ENCODE measurements around the gene CGB8. TPM values are rescaled to one million over a fixed set of nuclear protein-coding genes. Genes with fewer than 3 reads are reported as not detected.

The CGB8 gene
- polyA plus RNA-seq, 1 donor (not counting 4 experiments of a cell fraction or from before 2014, with no cell fraction given), result not detected

DNA sequence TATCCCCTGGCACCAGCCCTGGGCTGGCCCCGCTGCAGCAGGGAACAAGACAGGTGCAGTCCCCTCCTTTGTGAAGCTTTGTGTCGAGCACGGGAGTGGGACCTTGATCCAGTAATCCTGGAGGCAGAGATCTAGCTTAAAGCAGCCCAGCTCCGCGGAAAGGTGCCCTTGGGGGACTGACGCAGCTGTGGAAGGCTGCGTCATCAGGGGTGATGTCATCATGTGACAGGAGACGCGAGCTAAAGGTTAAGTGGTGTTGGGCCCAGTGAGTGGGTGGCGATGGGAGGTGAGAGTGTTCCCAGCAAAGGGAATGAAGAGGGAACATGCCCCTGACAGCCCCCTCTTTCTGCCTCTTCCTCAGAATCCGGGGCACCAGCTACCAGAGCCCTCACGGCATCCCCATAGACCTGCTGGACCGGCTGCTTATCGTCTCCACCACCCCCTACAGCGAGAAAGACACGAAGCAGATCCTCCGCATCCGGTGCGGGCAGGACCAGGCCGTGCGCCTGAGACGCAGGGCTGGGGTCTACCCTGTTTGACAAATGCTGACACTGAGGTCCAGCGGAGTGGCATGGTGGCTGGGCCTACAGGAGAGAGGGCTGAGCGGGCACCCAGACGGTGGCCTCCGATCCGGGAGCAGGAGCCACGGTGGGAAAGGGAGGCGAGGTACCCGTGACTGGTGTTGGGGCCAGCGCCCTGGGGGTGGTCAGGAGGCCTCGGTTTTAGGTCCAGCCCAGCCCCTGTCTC is 34.6 kb downstream of the CGB8 start:
- peaks cover 18% of the 10 kb centered on the region for H3K4me1 ChIP-seq (ENCODE audit: control insufficient read depth, extremely low read depth, insufficient read depth, low read length)
- no peak overlapping the region for H3K27ac ChIP-seq (ENCODE audit: control insufficient read depth, insufficient read depth, low read length)
- no peak for DNase-seq (ENCODE audit: low read depth, low spot score)
- H3K4me3 ChIP-seq (ENCODE audit: control insufficient read depth in 2 of 3, extremely low read depth in 1 of 3, insufficient read depth in 2 of 3, low read depth in 1 of 3, low read length in 3 of 3), result no peak overlapping the region
- TF ChIP-seq, protein P1, sequence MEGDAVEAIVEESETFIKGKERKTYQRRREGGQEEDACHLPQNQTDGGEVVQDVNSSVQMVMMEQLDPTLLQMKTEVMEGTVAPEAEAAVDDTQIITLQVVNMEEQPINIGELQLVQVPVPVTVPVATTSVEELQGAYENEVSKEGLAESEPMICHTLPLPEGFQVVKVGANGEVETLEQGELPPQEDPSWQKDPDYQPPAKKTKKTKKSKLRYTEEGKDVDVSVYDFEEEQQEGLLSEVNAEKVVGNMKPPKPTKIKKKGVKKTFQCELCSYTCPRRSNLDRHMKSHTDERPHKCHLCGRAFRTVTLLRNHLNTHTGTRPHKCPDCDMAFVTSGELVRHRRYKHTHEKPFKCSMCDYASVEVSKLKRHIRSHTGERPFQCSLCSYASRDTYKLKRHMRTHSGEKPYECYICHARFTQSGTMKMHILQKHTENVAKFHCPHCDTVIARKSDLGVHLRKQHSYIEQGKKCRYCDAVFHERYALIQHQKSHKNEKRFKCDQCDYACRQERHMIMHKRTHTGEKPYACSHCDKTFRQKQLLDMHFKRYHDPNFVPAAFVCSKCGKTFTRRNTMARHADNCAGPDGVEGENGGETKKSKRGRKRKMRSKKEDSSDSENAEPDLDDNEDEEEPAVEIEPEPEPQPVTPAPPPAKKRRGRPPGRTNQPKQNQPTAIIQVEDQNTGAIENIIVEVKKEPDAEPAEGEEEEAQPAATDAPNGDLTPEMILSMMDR (optimal IDR thresholded peaks at IDR 0.05 in 1 of 3, IDR thresholded peaks at IDR 0.05 in 1 of 3, conservative IDR thresholded peaks at IDR 0.05 in 1 of 3; ENCODE audit: extremely low read depth in 1 of 3, insufficient read depth in 2 of 3, low read length in 3 of 3), result no peak
- TF ChIP-seq EZH2 (IDR thresholded peaks at IDR 0.05; ENCODE audit: low read length), result no peak
- no peaks in the 10 kb centered on the region for H3K79me2 ChIP-seq (ENCODE audit: control insufficient read depth, insufficient read depth, low read length)
- dilution Hi-C loops (cut with MboI; ENCODE audit: extremely low pct_ligation_motif_present, low sequenced_read_pairs), result no loop called here
- H3K9ac ChIP-seq (ENCODE audit: control insufficient read depth, extremely low read depth, insufficient read depth, low read length), result no peak overlapping the region
- no peak overlapping the region for H3K4me2 ChIP-seq (ENCODE audit: control insufficient read depth, extremely low read depth, insufficient read depth, low read depth, low read length)
- no peak for FAIRE-seq
- no peak overlapping the region for H2AFZ ChIP-seq (ENCODE audit: control insufficient read depth, low read length)
- no peaks in the 10 kb centered on the region for H3K9me3 ChIP-seq (ENCODE audit: control insufficient read depth, low read depth, low read length)
- no peaks in the 10 kb centered on the region for H4K20me1 ChIP-seq (ENCODE audit: control insufficient read depth, extremely low read depth, insufficient read depth, low read length)
- H3K36me3 ChIP-seq (ENCODE audit: control insufficient read depth in 2 of 2, extremely low read depth in 1 of 2, insufficient read depth in 2 of 2, low read length in 2 of 2), result peaks cover 15 to 28% of the 10 kb centered on the region in 2 experiments
- H3K27me3 ChIP-seq (ENCODE audit: control insufficient read depth, extremely low read depth, insufficient read depth, low read length), result no peaks in the 10 kb centered on the region
- H3K9me1 ChIP-seq (ENCODE audit: control insufficient read depth, extremely low read depth, insufficient read depth, low read length), result no peaks in the 10 kb centered on the region

DNA sequence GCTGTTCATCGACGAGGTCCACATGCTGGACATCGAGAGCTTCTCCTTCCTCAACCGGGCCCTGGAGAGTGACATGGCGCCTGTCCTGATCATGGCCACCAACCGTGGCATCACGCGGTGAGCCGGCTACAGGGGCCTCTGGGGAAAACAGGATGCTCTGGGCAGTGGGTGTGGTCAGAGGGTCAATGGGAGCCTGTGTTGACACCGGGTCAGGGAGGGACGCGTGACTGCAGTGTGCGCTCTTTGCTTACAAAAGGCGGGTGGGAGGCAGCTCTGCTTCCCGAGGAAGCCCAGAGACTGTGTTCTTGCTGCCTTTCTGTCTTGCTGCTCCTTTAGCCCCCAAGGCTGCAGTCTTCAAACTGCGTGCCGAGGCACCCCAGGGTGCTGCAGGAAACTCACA is 37.7 kb downstream of the CGB8 start:
- dilution Hi-C loops (cut with MboI; ENCODE audit: extremely low pct_ligation_motif_present, low sequenced_read_pairs), result no loop called here
- FAIRE-seq (no peak), DNase-seq (ENCODE audit: low read depth, low spot score) (no peak)
- Histone ChIP-seq H3K9me1 (ENCODE audit: control insufficient read depth, extremely low read depth, insufficient read depth, low read length) (no peaks in the 10 kb centered on the region), H3K4me1 (ENCODE audit: control insufficient read depth, extremely low read depth, insufficient read depth, low read length) (no peaks in the 10 kb centered on the region), H3K36me3 (ENCODE audit: control insufficient read depth in 2 of 2, extremely low read depth in 1 of 2, insufficient read depth in 2 of 2, low read length in 2 of 2) (peaks cover 23 to 35% of the 10 kb centered on the region in 2 experiments), H3K79me2 (ENCODE audit: control insufficient read depth, insufficient read depth, low read length) (no peaks in the 10 kb centered on the region), H3K9ac (ENCODE audit: control insufficient read depth, extremely low read depth, insufficient read depth, low read length) (no peak overlapping the region), H3K9me3 (ENCODE audit: control insufficient read depth, low read depth, low read length) (no peaks in the 10 kb centered on the region), H2AFZ (ENCODE audit: control insufficient read depth, low read length) (no peak overlapping the region), H3K27ac (ENCODE audit: control insufficient read depth, insufficient read depth, low read length) (no peak overlapping the region), H3K4me2 (ENCODE audit: control insufficient read depth, extremely low read depth, insufficient read depth, low read depth, low read length) (no peak overlapping the region), H3K4me3 (ENCODE audit: control insufficient read depth in 2 of 3, extremely low read depth in 1 of 3, insufficient read depth in 2 of 3, low read depth in 1 of 3, low read length in 3 of 3) (no peak overlapping the region), H3K27me3 (ENCODE audit: control insufficient read depth, extremely low read depth, insufficient read depth, low read length) (no peaks in the 10 kb centered on the region), H4K20me1 (ENCODE audit: control insufficient read depth, extremely low read depth, insufficient read depth, low read length) (no peaks in the 10 kb centered on the region)
- TF ChIP-seq, protein P1 (optimal IDR thresholded peaks at IDR 0.05 in 1 of 3, IDR thresholded peaks at IDR 0.05 in 1 of 3, conservative IDR thresholded peaks at IDR 0.05 in 1 of 3; ENCODE audit: extremely low read depth in 1 of 3, insufficient read depth in 2 of 3, low read length in 3 of 3), result no peak

All from keratinocyte (primary cell).